NCI-H748 treated with DMSO at 0.1 percent for 48 hours (cell line): ENCODE measurements around the gene GRIK3.

Experiments
- DNase-seq: peaks from one replicate; lab custom pipeline; 2025; lab: John Stamatoyannopoulos, UW

Gene GRIK3

GRCh38 chr1:36824390-36824861 is 209.9 kb downstream of the GRIK3 start:
- no peak for DNase-seq

DNA sequence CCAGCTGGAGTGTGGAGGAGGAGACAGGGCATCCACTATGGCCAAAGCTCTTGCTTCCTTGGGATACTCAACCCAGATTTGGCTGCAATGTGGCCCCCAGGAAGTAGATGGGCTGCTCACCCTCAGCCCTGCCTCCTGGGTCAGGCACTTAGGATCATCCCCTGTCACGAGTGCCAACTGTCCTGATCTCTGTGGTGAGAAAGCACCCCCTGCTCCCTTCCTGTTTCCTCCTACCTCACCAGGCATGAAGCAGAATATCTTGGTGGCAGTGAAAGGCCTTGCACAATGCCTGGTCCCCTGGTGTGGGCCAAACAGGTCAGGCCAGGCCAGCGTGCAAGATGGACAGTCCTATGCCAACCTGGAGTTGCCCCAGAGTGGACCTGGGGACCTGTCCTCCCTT is 211.7 kb downstream of the GRIK3 start:
- no peak for DNase-seq

DNA sequence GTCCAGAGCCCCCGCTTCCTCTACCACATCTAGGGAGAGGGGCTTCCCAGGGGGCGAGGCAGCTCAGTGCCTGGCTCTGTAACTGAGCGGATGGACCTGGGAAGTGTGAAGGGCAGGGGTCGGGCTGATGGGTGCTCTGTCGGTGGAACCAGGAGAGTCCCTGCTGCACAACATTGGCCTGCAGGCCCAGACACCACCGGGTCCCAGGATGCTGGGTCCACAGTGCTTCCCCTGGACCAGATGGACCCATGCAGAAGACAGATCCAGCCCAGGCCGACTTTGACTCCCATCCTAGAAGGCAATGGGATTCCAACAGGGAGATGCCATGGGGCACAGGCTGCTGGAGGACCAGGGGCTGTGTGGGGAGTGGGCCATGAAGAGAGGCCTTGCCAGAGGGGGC is 212.9 kb downstream of the GRIK3 start:
- DNase-seq: no peak

DNA sequence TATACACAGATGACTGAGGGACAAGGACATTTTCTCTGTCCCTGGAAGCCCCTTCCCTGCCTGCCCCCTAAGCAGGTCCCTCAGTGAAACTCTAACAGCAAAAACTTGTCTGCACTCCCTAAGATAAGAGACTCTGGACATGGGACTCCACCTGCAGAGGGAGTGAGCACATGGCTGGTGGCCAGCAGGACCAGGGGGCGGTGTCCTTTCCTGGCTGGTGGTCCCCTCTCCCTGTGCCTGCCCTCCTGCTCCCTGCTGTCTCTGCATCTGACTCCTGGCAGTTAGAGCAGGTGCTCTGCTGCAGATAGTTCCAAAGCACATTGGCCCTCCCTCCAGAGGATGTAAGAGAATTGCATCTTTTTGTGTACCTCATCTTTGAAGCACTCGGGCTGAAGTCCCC is 215.5 kb downstream of the GRIK3 start:
- no peak for DNase-seq

DNA sequence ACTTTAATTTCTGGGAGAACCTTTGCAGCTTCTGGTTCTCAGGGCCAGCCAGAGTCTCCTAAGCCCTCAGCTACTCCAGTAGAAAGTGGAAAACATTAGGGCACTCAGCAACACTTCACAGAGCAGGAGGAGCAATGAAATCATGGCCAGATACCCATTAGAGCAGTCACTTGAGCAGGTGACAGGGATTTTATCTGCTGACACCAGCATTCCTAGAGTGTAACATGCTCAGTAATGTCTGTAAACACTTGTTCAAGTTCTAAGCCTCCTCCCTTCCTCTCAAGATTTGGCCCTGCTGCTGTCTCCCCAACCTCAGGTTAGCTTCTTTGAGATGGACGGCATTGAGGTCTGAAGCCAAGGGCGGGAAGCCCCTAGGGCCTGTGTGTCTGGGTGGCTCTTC is 218.0 kb downstream of the GRIK3 start:
- DNase-seq: no peak

DNA sequence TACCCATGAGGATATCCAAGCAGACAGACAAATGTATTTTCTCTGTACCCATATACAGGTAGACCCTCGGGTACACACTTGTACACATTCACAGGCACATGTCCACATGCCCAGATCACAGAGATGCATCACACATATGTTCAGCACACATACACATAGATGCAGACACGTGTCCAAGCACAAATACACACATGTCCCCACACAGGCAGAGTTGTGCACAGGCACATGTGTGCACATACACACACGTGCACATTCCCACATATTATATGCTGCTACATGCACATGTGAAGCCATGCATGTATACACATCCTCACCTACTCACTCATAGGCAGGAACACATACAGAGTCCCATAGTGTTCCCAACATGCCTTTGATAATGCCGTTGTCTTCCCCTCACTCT is 219.5 kb downstream of the GRIK3 start:
- DNase-seq: no peak

GRCh38 chr1:36814083-36814482 is 220.2 kb downstream of the GRIK3 start:
- DNase-seq: no peak

DNA sequence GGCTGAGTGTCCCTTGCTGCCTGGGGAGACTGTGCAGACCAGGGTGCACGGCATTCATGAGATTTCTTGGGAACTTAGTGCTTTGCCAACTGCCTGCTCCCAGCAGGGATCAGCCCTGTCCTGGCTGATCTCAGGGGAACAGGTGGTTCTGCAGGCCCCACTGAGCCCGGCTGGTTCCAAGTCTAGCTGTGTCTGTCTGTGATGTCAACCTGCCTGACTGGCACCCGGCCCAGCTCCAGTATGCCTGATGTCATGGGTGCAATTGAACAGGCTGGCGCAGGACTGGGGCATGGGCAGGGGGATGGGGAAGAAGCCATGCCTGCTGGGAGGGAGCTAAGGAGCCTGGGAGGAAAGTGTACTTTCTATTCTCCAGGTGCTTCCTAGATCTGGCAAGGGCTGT is 227.1 kb downstream of the GRIK3 start:
- DNase-seq: no peak

- no peak for DNase-seq
Measured at GRCh38 chr1:36805979-36806640, 228.2 kb downstream of the GRIK3 start.

GRCh38 chr1:36804669-36805314 is 229.5 kb downstream of the GRIK3 start:
- no peak for DNase-seq

- no peak for DNase-seq
Measured at GRCh38 chr1:36803868-36804570, 230.3 kb downstream of the GRIK3 start.

DNA sequence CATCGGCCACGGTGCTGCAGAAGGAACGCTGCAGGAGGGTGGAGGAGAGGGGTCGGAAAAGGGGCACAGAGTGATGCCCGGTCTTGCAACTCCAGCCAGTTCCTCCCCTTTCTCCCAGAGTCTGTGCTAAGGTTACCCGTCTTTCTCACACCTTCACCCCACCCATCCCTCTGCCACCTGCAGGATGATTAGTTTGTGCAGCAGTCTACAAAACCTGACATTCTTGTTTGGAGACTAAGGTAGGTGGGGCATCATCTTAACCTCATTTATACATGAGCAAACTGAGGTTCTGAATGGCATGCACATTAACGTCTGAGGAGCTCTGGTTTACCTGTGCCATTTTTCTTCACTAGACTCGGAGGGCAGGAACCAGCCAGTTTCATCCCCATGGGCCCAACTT is 232.3 kb downstream of the GRIK3 start:
- DNase-seq: no peak

- DNase-seq: no peak
Measured at GRCh38 chr1:36797761-36798160, 236.6 kb downstream of the GRIK3 start.

GRCh38 chr1:36796733-36797132 is 237.6 kb downstream of the GRIK3 start:
- DNase-seq: no peak

DNA sequence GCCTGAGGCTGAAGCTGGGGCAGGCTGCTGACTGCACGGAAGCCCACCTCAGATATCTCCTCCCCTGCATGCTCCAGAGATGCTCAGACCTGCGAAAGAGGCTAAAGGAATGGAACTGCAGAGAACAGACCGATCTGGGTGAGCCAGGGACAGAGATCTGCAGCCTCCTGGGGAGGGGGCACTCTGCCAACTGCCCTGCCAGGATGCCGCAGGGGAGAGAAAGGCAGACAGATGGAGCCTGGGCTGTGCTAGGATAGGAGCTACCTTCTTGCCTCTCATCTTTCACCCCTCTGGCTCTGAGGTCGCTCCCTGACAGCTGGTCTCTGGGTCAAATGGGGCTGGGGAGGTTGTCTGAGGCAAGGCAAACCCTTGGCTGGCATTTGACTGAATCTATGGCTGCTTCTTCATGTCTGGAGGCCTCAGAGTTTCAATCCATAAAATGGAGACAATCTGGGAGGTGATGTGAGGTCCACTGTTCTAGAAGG is 238.2 kb downstream of the GRIK3 start:
- no peak for DNase-seq

- no peak for DNase-seq
Measured at GRCh38 chr1:36794460-36794859, 239.9 kb downstream of the GRIK3 start.

DNA sequence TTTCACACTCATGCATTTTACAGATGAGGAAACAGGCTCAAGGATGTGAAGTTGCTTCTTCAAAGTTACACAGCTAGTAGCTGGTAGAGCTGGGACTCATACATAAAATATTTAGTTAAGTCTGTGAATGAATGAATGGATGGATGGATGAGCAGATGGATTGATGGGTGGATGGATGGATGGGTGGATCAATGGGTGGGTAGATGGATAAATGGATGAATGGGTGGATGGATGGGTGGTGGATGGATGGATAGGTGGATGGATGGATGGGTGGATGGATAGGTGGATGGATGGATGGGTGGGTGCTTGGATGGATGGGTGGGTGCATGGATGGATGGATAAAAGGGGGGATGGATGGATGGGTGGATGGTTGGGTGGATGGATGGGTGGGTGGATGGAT is 240.9 kb downstream of the GRIK3 start:
- DNase-seq: no peak

DNA sequence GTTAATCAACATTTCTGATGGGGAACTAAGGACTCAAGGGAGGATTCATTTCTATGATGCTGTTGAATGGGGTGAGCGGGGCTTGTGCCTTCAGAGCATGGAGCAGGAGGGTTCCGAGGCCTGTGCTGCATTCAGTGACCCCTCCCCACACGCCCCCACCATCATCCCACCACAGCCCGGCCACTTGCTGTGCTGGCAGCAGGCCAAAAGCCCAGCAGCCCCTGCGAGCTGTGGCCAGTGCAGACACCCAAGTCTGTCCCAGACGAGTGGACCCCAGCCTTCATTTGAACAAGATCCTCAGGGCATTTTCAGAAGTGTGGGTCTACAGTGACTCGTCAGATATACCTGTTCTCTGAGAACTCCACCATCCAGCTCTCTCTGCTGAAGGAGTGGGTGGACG is 242.0 kb downstream of the GRIK3 start:
- no peak for DNase-seq

- DNase-seq: no peak
Measured at GRCh38 chr1:36790191-36790590, 244.1 kb downstream of the GRIK3 start.

GRCh38 chr1:36789535-36789934 is 244.8 kb downstream of the GRIK3 start:
- DNase-seq: no peak

DNA sequence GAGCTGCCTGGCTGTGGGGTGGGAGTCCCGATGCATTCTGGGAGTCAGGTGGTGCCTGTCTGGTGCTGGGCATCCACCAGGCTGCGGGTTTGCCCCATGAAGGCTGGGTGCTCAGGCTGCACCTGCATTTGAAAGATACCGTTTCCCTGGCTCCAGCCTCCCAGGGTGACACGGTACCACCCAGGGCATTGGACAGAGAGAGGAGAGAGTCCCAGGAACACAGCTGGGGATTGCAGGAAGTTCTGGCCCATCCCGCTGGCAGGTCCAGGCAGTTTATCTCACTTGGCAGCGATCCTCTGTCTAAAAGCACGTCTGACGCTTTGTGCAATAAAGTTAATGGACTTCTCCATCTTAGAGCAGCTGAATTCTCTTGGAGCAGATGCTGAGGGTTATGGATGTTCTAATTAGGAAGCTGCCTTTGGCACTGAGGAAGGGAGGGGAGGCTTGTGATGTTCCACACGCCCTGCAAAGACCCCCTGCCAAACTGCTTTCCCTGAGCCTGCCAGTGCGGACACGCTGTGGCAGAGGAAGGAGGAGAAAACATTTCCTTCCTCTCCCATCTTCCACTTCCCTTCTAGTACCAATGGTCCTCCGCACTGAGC is 246.9 kb downstream of the GRIK3 start:
- no peak for DNase-seq

DNA sequence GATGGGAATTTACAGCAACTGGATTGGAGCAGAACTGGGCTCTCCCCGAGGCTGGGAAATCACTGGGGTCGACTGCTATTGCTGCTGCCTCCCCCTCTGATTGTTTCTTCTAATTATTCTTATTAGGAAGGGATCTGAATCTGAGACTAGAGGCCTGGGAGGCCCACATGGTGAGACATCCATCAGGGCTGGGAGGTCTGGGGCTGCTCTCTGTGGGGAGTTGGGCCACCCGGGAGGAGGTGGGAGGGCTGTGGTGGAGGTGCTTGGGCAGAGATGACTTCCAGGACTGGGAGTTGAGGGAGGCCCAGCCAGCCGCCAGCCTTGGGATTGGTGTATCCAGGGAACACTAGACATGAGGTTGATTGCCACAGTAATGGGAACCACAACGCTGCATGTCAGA is 247.9 kb downstream of the GRIK3 start:
- no peak for DNase-seq
